ENCODE measurements around the gene CRKL.
"Not testable (repeated sequence)": the region's sequence is repeated elsewhere in the genome, so short reads cannot be mapped to it uniquely, and the experiment has no call there.

Gene CRKL, protein sequence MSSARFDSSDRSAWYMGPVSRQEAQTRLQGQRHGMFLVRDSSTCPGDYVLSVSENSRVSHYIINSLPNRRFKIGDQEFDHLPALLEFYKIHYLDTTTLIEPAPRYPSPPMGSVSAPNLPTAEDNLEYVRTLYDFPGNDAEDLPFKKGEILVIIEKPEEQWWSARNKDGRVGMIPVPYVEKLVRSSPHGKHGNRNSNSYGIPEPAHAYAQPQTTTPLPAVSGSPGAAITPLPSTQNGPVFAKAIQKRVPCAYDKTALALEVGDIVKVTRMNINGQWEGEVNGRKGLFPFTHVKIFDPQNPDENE

DNA sequence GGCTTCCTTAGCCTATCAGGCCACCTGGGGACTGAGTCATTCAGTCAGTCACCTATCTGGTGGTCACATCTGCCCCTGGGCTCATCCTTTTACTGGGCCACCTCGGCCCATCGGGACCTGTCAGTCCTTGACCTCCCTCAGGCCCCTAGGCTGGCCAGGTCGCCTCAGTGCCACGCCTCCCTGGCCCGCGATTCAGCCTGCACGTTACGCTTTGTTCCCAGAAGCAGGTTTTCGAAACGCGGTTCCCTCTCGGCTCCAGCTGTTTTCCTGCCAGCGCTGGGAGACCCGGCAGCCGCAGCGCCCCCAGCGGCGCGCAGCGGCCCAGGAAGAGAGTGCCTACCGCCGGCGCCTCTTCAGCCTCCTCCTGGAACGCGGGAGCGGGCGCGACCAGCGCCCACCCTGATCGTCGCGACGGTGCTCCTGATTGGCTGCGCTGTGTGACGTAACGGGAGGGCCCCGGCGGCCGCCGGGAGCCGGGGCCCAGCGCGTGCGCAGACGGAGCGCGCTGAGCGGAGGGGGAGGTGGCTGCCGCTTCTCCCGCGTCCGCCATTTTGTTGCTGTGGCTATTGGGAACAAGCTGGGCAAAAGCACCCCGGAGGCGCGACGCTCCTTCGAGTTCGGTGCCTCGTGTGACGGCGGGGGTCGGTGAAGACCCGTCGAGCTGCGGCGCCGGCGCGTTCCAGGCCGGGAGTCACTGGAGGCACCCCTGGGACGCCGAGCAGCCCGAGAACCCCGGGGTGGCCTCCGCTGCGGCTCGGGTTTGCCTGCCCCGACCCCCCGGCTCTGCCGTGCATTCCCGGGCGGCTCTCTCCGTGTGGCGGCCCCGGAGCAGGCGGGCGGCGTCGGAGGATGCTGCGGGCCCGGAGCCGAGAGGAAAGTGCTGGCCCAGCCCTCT lies at the start of gene CRKL:
TSS of gene CRKL (plus strand) at position 492 of the 895 bp plus-strand sequence. CDS start 528 bp downstream, outside the sequence.
- DNase-seq, result peak; percentile 93 to 96 (median 93)

DNA sequence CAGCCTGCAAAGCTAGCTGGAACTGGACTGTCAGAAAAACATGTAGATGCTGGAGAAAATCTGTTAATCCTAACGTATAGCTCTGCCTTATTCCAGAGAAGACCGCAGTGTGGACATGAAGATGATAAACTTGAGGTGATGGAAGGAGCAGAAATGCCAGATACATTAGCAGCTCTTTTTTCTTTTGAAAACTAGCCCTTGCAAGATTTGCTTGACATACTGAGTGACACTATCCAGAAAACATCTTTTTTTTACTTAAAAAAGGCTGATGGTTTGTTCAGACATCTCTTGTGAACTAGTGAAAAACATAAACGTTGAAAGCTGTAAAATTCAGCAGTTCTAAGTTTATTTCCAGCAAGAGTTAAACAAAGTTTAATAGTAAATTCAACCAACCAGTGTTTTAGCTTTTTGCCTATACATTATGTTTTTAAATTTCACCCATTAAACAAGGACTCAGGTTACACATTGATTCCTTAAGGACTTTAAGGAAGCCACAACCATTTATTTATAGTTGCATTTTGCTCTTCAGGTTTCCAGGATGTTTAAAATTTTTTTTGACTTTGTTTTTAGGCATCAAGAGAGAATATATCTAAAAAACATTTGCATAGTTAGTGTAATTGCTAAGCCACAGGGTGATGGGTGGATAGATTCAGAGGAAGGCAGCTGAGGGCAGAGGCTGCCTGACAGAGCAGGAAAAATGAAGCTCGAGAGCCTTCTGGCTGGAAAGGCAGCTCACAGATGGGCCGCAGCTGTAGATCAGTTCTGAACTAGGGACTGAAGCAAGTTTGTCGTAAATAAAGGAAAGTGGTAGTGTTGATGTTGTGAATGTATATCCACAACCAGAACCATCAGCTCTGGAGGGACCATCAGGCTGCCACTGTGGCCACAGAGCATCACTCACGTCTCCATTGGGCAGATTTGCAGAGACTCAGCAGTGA lies 48.9 kb upstream of the CRKL start:
- DNase-seq, result no peak

- no peak for DNase-seq
These were observed 48.0 kb upstream of the CRKL start for GRCh38 chr22:20869234-20869633.

DNA sequence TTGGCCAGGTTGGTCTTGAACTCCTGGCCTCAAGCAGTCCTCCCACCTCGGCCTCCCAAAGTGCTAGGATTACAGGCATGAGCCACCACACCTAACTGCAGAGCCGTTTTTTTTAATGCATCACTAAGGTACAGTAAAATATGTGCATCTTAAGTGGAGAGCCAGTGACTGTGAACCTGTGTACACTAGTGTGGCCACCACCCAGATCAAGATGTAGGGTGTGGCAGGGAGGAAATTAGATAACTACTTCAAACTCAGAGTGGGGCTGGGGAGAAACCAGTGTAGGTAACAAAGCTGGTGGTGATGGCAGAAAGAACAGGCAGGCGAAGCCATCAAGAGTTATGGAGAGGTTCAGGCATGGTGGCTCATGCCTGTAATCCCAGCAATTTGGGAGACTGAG lies 44.0 kb upstream of the CRKL start:
- DNase-seq, result no peak

DNA sequence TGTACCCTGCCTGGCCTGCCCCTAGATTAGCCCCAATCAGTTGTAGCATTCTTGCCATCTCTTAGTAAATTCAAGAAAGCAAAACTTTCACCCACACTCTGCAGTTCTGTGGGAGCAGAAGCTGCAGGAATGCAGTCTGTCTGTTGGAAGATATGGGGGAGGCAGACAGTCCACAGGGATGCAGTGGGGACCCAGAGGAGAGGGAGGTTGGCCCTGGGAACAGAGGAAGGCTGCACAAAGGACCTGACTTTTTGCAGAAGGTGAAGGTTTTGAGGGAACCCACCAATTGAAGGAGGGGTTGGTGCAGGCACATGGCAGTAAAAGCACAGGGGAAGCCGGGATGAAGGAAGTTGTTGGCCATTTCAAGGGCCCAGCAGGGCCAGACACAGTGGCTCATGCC lies 41.9 kb upstream of the CRKL start:
- DNase-seq, result no peak

GRCh38 chr22:20877715-20878114 lies 39.5 kb upstream of the CRKL start:
- no peak for DNase-seq

GRCh38 chr22:20881231-20881630 lies 36.0 kb upstream of the CRKL start:
- no peak for DNase-seq

- DNase-seq, result no peak
These were observed 35.1 kb upstream of the CRKL start for GRCh38 chr22:20881869-20882815.

GRCh38 chr22:20882855-20883254 lies 34.4 kb upstream of the CRKL start:
- no peak for DNase-seq

DNA sequence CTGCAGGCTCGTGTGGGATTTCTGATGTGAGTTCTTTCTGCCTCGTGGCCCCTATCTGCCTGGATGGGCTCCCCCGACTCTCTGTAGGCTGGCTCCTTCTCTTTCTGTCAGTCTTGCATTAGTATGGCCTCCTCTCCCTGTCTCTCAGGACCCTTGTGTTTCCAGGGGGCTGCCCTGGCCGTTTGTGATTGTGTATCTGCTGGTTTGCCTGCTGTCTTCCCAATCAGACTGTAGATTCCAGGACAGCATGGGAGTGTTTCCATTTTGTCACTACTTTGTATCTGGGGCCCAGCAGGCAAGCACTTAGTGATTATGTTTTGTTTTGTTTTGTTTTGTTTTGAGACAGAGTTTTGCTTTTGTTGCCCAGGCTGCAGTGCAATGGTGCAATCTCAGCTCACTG lies 32.8 kb upstream of the CRKL start:
- no peak for DNase-seq

DNA sequence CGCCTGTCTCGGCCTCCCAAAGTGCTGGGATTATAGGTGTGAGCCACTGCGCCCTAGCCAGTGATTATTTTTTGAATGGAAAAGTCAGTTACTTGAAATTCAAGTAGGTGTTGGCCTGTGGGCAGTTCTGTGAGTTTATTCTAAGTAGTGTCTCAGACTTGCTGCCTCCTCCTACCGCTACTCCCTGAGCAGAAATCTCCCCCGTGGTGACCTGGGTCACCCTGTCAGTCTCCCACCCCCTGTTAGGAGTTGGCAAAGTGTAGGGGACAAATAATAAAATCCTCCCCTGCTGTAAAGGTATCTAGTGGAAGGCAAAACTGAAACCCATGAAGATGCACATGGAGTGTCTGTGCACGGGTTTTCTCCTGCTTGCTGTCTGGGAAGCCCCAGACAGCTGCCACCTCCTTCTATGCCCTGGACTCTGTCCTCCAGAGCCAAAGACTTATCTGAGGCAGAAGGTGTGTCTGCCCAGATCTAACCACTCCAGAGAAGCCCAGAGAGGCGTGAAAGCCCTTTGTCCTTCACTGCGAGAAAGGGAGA lies 32.1 kb upstream of the CRKL start:
- no peak for DNase-seq

DNA sequence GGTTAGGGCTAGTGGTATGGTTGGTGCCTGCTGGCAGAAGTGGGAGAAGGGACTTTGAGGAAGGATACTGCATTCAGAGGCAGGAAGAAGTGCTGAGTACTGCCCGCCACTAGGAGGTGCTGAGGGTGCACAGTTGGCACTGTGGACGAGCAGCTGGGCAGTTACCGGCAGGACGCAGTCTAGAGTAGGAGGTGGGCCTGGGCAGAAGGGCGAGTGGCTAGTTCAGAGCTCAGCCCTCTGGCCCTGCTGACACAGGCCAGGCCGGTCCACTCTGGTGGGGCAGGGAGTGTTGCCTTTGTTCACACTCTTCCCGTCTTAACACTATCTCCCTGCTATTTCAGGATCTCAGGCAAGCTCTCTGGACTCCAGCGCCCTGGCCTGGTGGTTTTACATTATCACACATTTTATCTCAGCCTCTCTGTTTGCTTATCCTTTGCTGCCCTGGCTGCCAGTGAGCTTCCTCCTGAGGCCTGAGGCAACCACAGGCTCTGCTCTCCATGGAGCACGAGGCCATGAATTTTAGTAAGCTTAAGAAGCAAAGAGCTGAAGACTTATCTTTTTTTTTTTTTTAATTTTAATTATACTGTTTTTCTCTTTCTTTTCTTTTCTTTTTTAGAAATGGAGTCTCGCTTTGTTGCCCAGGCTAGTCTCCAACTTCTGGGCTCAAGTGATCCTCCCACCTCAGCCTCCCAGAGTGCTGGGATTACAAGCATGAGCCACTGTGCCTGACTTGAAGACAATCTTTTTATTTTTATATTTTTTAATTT lies 31.5 kb upstream of the CRKL start:
- DNase-seq, result peak; percentile 0 to 63 (median 26)

- DNase-seq, result no peak
These were observed 29.8 kb upstream of the CRKL start for GRCh38 chr22:20887375-20887774.

GRCh38 chr22:20889025-20889704 lies 28.0 kb upstream of the CRKL start:
- no peak for DNase-seq

- DNase-seq, result no peak
These were observed 27.2 kb upstream of the CRKL start for GRCh38 chr22:20889904-20890540.

- DNase-seq, result no peak
These were observed 26.2 kb upstream of the CRKL start for GRCh38 chr22:20890975-20891374.

GRCh38 chr22:20897737-20898136 lies 19.5 kb upstream of the CRKL start:
- DNase-seq, result not testable (repeated sequence)

- no peak for DNase-seq
These were observed 17.3 kb upstream of the CRKL start for GRCh38 chr22:20899827-20900423.

Data from NCI-H1417 (cell line).